ENCODE data around the gene HNRNPA1. TPM values are rescaled to one million over a fixed set of nuclear protein-coding genes. Genes with fewer than 3 reads are reported as not detected.
"Not testable (repeated sequence)": the region's sequence is repeated elsewhere in the genome, so short reads cannot be mapped to it uniquely, and the experiment has no call there.

Gene HNRNPA1
- total RNA-seq, 1 experiment from 2014 or later: 2,589 TPM

DNA sequence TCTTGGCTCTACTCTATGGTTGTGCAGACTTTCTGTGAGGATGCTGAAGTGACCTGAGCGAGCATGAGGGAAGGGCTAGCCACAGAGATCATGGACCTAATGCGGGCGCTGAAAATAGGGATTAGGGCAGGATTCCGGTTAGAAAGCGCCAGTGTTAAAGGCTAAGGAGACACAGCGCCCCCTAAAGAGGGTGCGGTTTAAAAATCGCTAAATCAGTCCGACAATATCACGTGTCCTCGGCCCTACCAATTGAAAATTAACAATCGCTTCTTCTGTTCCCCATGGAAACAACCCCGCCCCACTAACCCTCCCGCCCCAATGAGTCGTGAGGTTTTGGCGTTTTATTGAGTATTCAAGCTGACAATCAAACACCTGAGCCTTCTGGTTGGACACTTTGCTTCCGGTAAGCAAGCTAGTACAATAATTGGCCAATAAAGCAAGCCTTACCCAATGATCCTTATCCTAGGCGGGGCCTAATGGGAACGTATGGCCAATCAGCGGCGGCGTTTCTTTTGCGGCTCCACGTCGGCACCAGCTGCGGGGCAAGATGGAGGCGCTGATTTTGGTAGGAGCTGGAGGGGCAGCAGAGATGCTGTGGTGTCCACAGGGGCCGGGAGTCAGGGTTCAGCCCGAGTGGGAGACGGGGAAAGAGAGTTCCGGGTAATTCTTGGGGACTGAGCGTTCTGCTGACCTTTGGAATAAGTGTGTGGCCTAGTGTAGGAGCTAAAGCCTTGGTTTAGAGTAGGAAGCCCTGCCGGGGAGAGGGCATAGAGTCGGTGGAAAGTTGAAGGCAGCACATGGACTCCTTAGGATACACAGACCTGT is 44.3 kb downstream of the HNRNPA1 start, which contains the start of gene COPZ1 (continued):
- TF ChIP-seq NFYB (CRISPR knock-in tag; conservative IDR thresholded peaks at IDR 0.05; ENCODE audit: low read depth) (peak; percentile 91), RELA (CRISPR knock-in tag; IDR thresholded peaks at IDR 0.05; ENCODE audit: borderline replicate concordance) (no peak), EMX1 (CRISPR knock-in tag; IDR thresholded peaks at IDR 0.05) (no peak), PRRX2 (CRISPR knock-in tag; IDR thresholded peaks at IDR 0.05) (no peak)
- TF ChIP-seq, protein P1, sequence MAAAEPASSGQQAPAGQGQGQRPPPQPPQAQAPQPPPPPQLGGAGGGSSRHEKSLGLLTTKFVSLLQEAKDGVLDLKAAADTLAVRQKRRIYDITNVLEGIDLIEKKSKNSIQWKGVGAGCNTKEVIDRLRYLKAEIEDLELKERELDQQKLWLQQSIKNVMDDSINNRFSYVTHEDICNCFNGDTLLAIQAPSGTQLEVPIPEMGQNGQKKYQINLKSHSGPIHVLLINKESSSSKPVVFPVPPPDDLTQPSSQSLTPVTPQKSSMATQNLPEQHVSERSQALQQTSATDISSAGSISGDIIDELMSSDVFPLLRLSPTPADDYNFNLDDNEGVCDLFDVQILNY (CRISPR knock-in tag; IDR thresholded peaks at IDR 0.05): no peak
- TF ChIP-seq, protein P2, sequence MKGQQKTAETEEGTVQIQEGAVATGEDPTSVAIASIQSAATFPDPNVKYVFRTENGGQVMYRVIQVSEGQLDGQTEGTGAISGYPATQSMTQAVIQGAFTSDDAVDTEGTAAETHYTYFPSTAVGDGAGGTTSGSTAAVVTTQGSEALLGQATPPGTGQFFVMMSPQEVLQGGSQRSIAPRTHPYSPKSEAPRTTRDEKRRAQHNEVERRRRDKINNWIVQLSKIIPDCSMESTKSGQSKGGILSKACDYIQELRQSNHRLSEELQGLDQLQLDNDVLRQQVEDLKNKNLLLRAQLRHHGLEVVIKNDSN (CRISPR knock-in tag; IDR thresholded peaks at IDR 0.05): peak; percentile 86

DNA sequence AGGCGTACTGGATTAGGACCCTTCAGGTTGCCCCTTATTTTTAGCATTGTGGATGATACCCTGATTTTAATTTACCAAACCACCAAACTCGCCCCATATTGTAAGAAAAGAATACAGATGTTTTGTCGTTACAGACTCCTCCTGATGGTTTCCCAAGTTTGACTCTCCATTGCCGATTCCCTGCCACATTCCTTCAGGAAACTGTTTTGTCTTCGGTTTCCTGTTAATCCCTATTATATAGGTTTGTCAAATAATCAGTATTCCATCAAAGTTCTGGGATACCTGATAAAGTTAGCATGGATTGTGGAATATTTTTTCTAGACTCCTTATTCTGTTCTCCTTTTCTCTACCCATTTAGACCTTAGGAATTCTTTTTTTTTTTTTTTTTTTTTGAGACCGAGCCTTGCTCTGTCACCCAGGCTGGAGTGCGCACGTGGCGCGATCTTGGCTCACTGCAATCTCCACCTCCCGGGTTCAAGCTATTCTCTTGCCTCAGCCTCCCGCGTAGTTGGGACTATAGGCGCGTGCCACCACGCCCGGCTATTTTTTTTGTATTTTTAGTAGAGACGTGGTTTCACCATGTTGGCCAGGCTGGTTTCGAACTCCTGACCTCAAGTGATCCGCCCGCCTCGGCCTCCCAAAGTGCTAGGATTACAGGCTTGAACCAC is 45.0 kb downstream of the HNRNPA1 start:
- H3K4me1 Mint-ChIP-seq: peaks cover 29% of the 10 kb centered on the region
- H3K27ac Mint-ChIP-seq: peak overlapping the region; percentile 98
- CTCF ChIA-PET: interaction anchor here (0.6 to 5.8 kb wide), 57 partner anchors 10 to 599 kb away, joined by 3 to 130 read pairs (median 5); partner anchors contain the start of genes CBX5, HNRNPA1, NFE2 and SMUG1
- not testable (repeated sequence) for DNase-seq (ENCODE audit: low spot score); ATAC-seq; H3K36me3 Mint-ChIP-seq; H3K27me3 Mint-ChIP-seq (ENCODE audit: low read depth); H3K9me3 Mint-ChIP-seq
- peak overlapping the region; percentile 100 for H3K4me3 Mint-ChIP-seq
- TF ChIP-seq, protein P3, sequence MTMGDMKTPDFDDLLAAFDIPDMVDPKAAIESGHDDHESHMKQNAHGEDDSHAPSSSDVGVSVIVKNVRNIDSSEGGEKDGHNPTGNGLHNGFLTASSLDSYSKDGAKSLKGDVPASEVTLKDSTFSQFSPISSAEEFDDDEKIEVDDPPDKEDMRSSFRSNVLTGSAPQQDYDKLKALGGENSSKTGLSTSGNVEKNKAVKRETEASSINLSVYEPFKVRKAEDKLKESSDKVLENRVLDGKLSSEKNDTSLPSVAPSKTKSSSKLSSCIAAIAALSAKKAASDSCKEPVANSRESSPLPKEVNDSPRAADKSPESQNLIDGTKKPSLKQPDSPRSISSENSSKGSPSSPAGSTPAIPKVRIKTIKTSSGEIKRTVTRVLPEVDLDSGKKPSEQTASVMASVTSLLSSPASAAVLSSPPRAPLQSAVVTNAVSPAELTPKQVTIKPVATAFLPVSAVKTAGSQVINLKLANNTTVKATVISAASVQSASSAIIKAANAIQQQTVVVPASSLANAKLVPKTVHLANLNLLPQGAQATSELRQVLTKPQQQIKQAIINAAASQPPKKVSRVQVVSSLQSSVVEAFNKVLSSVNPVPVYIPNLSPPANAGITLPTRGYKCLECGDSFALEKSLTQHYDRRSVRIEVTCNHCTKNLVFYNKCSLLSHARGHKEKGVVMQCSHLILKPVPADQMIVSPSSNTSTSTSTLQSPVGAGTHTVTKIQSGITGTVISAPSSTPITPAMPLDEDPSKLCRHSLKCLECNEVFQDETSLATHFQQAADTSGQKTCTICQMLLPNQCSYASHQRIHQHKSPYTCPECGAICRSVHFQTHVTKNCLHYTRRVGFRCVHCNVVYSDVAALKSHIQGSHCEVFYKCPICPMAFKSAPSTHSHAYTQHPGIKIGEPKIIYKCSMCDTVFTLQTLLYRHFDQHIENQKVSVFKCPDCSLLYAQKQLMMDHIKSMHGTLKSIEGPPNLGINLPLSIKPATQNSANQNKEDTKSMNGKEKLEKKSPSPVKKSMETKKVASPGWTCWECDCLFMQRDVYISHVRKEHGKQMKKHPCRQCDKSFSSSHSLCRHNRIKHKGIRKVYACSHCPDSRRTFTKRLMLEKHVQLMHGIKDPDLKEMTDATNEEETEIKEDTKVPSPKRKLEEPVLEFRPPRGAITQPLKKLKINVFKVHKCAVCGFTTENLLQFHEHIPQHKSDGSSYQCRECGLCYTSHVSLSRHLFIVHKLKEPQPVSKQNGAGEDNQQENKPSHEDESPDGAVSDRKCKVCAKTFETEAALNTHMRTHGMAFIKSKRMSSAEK (CRISPR knock-in tag; IDR thresholded peaks at IDR 0.05; ENCODE audit: borderline replicate concordance): 0 out of 2 replicates have a peak, but pooled peaks have one; percentile 8
- POLR2A ChIA-PET: interaction anchor here (0.6 to 2.2 kb wide), 12 partner anchors 10 to 124 kb away, joined by 3 to 21 read pairs (median 4); partner anchors contain the start of genes CBX5 and HNRNPA1

DNA sequence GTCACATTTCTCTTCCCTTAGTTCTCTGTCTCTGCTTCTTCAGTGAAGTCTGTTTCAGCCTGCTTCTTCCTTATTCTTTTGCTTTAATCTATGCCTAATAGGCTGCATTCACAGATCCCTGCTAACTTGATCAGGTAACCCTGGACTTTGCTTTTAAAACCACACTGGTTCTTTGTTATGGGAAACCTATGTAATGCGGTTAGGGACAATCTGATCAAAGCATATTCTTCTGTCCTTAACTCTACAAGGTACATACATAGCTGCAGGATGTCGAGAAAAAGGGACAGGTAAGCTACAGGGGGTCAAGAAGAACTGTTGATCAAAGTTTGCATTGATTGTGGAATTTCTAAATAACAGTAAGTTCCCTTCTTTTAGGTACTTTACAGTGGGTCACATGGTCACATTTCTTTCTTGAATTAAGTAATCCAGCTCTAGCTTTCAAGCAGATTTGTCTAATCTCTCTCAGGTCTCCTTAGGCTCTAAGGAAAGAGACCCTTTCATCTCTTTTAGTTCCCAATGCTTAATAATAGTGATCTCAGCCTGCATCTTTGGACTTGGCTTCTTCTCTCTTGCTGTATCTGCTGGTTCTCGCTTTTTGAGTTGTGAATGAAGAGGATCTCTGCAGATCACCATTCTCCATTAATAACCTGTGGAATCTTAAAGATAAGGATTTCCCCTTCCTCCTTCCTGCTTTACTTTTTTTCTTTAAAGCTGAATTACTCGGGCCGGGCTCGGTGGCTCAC is 48.2 kb downstream of the HNRNPA1 start:
- Mint-ChIP-seq H3K36me3 (no peaks in the 10 kb centered on the region), H3K9me3 (no peaks in the 10 kb centered on the region), H3K4me1 (peaks cover 33% of the 10 kb centered on the region), H3K4me3 (no peak overlapping the region), H3K27me3 (ENCODE audit: low read depth) (no peaks in the 10 kb centered on the region), H3K27ac (no peak overlapping the region; the same call in 1 of the 2 replicates)
- ChIA-PET POLR2A (no interaction called here), CTCF (interaction anchor here (1.0 to 5.8 kb wide), 6 partner anchors 7 to 71 kb away, joined by 3 to 96 read pairs (median 4); no protein-coding TSS in a partner anchor)
- ATAC-seq (no peak), DNase-seq (ENCODE audit: low spot score) (no peak)
- TF ChIP-seq RORB (CRISPR knock-in tag; IDR thresholded peaks at IDR 0.05) (no peak), ELF4 (CRISPR knock-in tag; IDR thresholded peaks at IDR 0.05; ENCODE audit: low read depth) (no peak), ETV6 (CRISPR knock-in tag; IDR thresholded peaks at IDR 0.05) (no peak), ZNF232 (CRISPR knock-in tag; IDR thresholded peaks at IDR 0.05) (no peak), SP1 (CRISPR knock-in tag; conservative IDR thresholded peaks at IDR 0.05) (no peak), TEAD4 (CRISPR knock-in tag; IDR thresholded peaks at IDR 0.05) (no peak), EMX1 (CRISPR knock-in tag; IDR thresholded peaks at IDR 0.05) (no peak), KAT7 (CRISPR knock-in tag; IDR thresholded peaks at IDR 0.05; ENCODE audit: borderline replicate concordance) (no peak), ZBTB21 (CRISPR knock-in tag; IDR thresholded peaks at IDR 0.05; ENCODE audit: borderline replicate concordance) (no peak), HMGA2 (CRISPR knock-in tag; IDR thresholded peaks at IDR 0.05) (no peak), JUN (CRISPR knock-in tag; IDR thresholded peaks at IDR 0.05) (no peak), MYBL2 (CRISPR knock-in tag; IDR thresholded peaks at IDR 0.05) (no peak), MXD4 (CRISPR knock-in tag; IDR thresholded peaks at IDR 0.05; ENCODE audit: borderline replicate concordance) (no peak)
- TF ChIP-seq, protein P4, sequence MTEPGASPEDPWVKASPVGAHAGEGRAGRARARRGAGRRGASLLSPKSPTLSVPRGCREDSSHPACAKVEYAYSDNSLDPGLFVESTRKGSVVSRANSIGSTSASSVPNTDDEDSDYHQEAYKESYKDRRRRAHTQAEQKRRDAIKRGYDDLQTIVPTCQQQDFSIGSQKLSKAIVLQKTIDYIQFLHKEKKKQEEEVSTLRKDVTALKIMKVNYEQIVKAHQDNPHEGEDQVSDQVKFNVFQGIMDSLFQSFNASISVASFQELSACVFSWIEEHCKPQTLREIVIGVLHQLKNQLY (CRISPR knock-in tag; IDR thresholded peaks at IDR 0.05): no peak
- TF ChIP-seq, protein P5, sequence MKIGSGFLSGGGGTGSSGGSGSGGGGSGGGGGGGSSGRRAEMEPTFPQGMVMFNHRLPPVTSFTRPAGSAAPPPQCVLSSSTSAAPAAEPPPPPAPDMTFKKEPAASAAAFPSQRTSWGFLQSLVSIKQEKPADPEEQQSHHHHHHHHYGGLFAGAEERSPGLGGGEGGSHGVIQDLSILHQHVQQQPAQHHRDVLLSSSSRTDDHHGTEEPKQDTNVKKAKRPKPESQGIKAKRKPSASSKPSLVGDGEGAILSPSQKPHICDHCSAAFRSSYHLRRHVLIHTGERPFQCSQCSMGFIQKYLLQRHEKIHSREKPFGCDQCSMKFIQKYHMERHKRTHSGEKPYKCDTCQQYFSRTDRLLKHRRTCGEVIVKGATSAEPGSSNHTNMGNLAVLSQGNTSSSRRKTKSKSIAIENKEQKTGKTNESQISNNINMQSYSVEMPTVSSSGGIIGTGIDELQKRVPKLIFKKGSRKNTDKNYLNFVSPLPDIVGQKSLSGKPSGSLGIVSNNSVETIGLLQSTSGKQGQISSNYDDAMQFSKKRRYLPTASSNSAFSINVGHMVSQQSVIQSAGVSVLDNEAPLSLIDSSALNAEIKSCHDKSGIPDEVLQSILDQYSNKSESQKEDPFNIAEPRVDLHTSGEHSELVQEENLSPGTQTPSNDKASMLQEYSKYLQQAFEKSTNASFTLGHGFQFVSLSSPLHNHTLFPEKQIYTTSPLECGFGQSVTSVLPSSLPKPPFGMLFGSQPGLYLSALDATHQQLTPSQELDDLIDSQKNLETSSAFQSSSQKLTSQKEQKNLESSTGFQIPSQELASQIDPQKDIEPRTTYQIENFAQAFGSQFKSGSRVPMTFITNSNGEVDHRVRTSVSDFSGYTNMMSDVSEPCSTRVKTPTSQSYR (CRISPR knock-in tag; IDR thresholded peaks at IDR 0.05): no peak

All from WTC11 (cell line).